GM19035 (cell line): Measurements from ENCODE around the gene RAB44.
A peak's percentile ranks its signal among the peaks of the same experiment; 100 is the strongest.

Experiments used
- ATAC-seq: cut with Tn5 transposase; IDR thresholded peaks from one replicate; pipeline ENCODE4 v1.9.1; 2021; ENCODE audit not compliant: unreplicated experiment

Gene RAB44

DNA sequence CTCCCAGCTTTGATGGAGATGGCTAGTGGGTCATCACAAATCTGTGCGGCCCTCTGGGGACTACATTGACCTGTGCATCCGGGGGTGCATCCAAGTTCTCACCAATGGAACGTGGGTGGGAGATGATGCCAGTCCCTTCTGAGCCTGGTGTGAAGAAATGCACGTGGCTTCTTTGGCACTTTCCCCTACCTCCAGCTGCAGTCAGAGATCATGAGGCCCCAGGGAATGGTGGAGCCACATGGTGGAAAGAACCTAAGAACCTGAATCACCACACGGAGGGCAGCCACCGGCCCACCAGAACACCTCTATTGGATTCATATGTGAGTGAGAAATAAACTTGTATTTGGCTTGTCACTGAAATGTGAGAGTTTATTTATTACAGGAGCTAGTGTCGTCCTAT is 29.0 kb upstream of the RAB44 start:
- no peak for ATAC-seq

DNA sequence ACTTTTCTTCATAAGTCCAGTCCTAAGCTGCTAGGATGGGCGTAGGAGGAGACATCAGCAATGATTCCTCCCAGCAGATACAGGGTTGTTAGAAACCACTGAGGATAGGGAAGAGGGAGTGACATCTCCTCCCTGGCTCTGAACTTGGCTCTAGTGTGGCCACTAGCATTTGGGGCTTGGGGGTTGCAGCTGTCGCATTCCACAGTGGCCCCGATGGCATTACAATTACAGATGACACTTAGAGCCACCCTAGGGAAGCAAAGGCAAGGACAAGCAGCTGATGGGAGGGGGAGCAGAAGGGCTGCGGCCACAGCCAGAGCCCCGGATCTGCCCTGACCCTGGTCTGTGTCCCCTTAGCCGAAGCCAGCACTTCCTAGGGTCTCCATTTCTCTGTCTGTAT is 28.6 kb upstream of the RAB44 start:
- ATAC-seq = no peak

DNA sequence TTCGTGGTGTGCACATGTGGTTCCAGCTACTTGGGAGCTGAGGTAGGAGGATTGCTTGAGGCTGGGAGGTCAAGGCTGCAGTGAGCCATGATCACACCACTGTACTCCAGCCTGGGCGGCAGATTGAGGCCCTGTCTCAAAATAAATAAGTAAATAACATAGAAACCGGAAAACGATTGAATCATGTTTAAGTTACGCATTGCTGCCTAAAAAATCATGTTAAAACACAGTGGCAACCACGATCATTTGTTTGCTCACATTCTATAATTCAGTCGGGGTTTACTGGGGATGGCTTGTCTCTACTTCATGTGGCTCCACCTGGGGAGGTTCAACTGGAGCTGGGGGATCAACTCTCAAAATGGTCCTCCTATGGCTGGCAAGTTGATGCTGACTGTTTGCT is 27.4 kb upstream of the RAB44 start:
- ATAC-seq = no peak

DNA sequence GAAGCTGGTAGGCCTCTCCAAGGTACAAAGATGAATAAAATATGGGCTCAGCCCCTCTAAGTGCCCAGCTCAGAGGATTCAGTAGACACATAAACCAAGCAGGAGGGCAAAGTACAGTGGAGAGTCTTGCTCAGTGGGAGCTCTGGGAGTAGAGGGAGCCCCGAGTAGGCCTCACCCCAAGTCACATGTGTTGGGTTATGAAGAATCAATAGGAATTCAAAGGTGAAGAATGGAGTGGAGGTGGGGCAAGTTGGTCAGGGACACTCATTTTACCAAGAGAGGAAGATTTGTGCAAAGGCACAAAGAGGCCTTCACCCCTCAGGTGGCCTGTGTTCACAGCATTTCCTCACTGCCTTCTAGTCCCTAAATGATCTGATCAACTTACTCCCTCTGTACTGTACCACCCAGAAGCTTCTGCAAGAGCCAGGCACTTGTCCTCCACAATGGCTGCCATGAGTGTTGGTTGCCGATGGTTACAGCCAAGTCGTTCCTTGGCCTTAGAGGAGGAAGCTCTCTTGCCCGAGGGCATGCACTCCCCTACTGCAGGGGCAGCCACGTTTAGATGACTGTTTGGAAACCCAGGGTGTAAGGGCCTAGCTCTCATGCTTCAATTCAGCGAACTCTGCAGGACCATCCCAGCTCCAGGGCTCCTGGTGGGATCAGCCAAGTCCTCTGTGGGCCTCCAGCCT is 25.8 kb upstream of the RAB44 start:
- no peak for ATAC-seq

DNA sequence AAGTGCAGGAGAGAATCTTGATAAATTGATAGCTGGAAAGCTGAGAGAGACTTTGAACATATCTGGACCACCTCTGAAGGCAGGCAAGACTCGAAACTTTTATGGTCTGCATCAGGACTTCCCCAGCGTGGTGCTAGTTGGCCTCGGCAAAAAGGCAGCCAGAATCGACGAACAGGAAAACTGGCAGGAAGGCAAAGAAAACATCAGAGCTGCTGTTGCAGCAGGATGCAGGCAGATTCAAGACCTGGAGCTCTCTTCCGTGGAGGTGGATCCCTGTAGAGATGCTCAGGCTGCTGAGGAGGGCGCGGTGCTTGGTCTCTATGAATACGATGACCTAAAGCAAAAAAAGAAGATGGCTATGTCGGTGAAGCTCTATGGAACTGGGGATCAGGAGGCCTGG is 23.7 kb upstream of the RAB44 start:
- no peak for ATAC-seq

DNA sequence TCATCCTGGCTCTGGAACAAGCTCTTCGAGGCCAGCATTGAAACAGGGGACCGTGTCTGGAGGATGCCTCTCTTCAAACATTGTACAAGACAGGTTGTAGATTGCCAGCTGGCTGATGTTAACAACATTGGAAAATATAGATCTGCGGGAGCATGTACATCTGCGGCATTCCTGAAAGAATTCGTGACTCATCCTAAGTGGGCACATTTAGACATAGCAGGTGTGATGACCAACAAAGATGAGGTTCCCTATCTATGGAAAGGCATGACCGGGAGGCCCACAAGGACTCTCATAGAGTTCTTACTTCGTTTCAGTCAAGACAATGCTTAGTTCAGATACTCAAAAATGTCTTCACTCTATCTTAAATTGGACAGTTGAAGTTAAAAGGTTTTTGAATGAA is 22.7 kb upstream of the RAB44 start:
- ATAC-seq = no peak

DNA sequence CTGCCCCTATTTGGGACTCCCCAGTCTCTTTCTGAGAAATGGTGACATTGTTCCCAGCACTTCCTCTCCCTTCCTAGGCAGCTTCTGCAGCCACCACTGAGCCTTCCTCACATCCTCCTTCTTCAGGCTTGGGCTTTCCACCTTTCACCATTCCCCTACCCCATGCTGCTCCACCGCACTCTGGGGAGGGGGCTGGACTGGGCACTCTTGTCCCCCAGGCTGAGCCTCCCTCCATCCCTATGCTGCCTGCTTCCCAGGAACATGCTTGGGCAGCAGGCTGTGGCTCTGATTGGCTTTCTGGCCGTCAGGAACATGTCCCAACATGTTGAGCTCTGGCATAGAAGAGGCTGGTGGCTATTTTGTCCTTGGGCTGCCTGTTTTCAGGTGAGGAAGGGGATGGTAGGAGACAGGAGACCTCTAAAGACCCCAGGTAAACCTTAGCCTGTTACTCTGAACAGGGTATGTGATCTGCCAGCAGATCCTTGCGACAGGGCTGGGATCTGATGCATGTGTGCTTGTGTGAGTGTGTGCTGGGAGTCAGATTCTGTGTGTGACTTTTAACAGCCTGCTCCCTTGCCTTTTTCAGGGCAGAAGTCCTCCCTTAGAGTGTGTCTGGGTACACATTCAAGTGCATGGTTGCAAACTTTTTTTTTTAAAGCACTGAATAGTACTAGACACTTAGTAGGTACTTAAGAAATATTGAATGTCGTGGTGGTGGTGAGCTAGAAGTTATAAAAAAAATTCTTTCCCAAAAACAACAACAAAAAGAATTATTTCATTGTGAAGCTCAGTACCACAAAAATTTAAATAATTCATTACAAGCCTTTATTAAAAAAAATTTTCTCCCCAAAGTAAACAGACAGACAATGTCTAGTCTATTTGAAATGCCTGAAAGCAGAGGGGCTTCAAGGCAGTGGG is 21.2 kb upstream of the RAB44 start:
- ATAC-seq = no peak

DNA sequence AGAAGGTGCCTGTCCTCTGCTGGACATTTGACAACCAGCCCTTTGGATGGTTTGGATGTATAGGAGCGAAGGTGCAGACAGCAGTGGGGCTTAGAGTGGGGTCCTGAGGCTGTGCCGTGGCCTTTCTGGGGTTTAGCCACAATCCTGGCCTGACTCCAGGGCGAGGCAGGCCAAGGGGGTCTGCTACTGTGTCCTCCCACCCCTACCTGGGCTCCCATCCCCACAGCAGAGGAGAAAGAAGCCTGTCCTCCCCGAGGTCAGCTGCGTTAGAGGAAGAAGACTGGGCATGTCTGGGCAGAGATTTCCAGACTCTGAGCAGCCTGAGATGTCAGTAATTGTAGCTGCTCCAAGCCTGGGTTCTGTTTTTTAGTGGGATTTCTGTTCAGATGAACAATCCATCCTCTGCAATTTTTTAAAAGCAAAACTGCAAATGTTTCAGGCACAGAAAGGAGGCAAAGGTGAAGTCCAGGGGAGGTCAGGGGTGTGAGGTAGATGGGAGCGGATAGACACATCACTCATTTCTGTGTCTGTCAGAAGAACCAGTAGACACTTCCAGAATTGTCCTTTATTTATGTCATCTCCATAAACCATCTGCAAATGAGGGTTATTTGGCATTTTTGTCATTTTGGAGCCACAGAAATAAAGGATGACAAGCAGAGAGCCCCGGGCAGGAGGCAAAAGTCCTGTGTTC is 20.4 kb upstream of the RAB44 start:
- no peak for ATAC-seq

DNA sequence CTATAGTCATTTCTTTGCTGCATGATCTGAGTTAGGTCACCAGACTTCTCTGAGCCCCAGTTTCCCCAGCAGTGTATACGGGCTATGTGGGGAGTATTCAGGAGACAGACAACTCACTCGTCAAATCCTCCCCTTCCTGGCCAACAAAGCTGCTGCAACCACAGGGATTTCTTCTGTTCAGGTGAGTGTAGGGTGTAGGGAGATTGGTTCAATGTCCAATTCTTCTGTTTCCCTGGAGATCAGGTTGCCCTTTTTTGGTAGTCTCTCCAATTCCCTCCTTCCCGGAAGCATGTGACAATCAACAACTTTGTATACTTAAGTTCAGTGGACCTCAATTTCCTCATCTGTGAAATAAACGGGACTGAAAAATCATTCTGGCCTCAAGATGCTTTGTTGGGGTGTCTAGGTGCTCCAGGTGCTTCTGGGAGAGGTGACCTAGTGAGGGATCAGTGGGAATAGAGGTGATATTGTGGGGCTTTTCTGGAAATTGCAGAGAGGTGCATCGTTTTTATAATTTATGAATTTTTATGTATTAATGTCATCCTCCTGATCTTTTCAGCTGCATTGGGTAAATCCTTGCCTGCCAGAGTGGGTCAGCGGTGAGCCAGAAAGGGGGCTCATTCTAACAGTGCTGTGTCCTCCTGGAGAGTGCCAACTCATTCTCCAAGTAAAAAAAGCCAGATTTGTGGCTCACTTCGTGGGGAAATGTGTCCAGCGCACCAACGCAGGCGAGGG is 19.7 kb upstream of the RAB44 start:
- ATAC-seq = no peak

DNA sequence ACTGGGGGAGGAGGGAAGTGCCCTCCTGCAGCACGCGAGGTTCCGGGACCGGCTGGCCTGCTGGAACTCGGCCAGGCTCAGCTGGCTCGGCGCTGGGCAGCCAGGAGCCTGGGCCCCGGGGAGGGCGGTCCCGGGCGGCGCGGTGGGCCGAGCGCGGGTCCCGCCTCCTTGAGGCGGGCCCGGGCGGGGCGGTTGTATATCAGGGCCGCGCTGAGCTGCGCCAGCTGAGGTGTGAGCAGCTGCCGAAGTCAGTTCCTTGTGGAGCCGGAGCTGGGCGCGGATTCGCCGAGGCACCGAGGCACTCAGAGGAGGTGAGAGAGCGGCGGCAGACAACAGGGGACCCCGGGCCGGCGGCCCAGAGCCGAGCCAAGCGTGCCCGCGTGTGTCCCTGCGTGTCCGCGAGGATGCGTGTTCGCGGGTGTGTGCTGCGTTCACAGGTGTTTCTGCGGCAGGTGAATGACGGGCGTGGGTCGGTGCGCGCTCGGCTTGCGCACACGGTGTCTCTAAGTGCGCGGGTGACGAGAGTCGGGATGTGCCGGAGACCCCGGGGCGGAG is 19.1 kb upstream of the RAB44 start, which contains the start of gene CDKN1A:
CDKN1A (plus strand) TSS at position 227 of the 555 bp plus-strand sequence. CDS start 5,388 bp downstream, outside the sequence.
- ATAC-seq = peak; percentile 49

DNA sequence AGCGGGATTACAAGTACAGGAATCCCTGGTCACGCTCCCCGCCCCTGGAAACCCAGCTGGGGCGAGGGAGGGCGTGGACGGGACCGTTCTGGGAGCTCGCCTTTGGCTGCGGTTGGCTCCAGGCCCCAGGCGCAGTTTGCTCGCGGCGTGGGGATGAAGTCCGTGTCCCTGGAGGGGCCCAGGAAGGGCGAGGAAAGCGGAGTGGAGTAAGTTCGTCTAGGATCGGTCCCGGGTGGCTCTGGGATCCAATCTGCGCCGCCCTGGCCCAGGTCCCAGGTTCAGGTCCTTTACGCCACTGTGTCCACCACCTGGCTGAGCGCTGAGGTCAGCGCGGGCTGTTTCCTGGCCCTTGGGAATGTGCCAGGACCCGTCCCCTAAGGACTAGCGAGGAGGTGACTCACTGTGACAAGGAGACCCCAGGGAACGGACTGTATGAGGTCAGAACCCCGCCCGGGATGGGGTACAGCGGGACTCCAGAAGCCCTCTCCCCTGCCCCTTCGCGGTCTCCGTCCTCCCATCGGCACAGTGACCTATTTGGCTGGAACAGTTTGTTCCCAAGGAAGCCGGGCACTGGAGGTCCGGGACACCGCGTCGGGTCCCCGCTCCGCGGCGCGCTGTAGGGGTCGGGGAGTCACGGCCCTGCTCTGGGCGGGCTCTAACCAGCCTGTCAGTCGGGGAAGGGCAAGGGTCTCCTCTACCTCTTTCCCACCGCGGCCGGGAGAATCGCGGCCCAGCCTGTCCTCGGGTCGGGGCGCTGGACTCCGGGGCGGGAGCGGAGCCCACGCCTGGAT is 18.4 kb upstream of the RAB44 start:
- ATAC-seq = no peak

DNA sequence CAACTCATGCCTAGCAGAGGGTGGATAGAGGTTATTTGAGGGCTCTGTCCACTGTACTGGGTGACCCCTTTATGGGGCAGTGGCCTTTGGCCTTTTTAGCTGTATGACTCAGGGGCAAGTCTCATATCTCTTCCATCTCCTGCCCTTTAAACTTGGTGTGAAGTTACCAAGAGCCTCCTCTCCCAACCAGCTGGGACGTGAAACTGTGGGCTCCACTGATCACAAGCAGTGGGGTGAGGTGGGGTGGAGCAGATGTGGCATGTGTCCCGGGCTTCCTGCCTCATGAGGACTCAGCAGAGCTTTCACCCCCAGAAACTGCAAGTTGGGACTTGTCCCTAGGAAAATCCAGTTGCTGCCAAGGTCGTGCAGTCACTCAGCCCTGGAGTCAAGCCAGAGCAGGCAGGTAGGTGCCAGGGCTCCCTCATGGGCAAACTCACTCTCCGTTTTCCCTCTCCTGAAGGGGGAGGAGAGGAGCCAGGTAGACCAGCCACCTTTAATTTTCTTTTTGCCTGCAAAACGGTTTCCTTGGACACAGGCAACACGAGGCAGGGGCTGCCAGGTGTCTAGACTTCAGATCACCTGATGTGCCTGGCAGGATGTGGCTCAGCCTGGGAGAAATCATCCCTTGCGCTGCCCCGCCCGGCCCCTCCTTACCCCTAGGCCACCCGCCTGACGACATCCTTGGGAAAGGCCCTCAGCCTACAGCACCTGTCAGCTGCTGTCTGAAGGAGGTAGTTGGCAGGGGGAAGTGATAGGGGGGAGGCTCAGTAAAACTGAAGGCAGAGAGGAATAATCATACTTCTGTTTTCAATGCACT is 15.1 kb upstream of the RAB44 start:
- ATAC-seq = no peak

DNA sequence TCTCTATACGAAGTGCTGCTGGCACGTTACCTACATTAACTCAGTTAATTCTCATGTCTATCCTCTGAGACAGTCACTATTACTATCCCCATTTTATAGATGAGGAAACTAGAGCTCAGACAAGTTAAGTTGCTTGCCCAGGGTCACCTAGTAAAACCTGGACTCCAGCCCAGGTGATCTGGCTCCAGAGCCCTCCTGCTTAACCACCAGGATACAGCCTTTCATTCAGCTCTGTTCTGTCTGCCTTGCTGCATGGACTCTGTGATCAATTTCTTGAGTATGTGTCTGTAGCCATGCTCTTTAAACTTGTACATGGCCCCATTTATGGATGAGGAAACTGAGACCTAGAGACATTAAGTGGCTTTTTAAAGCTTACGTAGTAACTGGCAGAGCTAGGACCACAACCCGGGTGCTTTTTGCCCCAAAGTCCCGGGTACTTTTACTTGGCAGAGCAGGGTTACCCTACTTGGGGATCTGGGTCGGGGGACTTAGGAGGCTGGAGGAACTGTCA is 14.4 kb upstream of the RAB44 start:
- no peak for ATAC-seq

DNA sequence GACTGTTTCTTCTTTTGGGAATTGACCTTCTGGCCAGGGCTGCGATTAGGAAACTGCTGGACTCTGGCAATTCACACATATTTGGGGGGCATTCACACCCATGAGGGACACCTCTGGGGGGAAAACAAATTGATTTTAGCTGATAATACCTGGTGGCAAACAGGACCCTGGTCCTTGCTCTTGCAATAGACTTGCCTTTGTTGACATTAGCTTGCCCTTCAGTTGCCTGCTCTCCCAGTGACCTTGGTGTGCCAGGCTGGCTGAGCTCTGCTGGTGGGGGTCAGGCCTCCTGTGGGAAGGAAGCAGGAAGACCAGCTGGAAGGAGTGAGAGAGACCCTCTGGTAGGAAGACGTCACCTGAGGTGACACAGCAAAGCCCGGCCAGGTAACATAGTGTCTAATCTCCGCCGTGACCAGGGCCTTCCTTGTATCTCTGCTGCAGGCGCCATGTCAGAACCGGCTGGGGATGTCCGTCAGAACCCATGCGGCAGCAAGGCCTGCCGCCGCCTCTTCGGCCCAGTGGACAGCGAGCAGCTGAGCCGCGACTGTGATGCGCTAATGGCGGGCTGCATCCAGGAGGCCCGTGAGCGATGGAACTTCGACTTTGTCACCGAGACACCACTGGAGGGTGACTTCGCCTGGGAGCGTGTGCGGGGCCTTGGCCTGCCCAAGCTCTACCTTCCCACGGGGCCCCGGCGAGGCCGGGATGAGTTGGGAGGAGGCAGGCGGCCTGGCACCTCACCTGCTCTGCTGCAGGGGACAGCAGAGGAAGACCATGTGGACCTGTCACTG is 13.8 kb upstream of the RAB44 start:
- ATAC-seq = no peak

DNA sequence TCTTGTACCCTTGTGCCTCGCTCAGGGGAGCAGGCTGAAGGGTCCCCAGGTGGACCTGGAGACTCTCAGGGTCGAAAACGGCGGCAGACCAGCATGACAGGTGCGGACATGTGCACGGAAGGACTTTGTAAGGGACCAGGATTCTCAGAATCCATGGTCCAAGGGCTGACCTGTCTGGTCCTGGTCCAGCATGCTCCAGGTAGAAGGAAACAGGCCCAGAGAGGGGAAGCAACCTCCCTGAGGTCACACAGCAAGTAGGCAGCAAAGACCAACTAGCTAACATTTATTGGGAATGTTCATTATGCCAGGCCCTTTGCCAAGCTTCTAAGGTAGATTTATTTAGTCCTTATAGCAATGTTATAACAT is 13.2 kb upstream of the RAB44 start:
- no peak for ATAC-seq

DNA sequence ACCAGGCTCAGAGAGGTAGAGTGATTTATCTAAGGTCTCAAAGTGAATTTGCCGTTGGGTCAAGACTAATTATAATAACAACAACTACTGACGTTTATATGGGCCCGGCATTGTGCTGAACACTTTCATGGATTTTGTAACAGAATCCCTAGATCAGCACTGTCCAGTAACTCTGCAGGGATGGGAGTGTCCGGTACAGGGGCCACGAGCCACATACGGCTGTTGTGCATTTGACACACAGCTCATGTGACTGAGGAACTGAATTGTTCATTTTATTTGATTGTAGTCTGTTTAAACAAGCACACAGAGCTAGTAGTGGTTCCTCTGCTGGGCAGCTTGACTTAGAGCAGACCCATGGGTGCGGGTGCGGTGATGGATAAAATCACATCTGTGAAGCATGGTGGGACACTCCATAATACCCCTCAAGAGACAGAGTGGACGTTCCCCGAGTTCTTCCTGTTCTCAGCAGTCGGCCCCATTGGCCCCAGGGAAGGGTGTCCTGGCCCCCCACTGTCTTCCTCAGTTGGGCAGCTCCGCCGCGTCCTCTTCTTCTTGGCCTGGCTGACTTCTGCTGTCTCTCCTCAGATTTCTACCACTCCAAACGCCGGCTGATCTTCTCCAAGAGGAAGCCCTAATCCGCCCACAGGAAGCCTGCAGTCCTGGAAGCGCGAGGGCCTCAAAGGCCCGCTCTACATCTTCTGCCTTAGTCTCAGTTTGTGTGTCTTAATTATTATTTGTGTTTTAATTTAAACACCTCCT is 12.3 kb upstream of the RAB44 start:
- no peak for ATAC-seq

DNA sequence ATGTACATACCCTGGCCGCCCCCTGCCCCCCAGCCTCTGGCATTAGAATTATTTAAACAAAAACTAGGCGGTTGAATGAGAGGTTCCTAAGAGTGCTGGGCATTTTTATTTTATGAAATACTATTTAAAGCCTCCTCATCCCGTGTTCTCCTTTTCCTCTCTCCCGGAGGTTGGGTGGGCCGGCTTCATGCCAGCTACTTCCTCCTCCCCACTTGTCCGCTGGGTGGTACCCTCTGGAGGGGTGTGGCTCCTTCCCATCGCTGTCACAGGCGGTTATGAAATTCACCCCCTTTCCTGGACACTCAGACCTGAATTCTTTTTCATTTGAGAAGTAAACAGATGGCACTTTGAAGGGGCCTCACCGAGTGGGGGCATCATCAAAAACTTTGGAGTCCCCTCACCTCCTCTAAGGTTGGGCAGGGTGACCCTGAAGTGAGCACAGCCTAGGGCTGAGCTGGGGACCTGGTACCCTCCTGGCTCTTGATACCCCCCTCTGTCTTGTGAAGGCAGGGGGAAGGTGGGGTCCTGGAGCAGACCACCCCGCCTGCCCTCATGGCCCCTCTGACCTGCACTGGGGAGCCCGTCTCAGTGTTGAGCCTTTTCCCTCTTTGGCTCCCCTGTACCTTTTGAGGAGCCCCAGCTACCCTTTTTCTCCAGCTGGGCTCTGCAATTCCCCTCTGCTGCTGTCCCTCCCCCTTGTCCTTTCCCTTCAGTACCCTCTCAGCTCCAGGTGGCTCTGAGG is 11.5 kb upstream of the RAB44 start:
- no peak for ATAC-seq
